Measurements from ENCODE around the gene CREB5.

Gene CREB5

GRCh38 chr7:28722684-28723083 lies 310.4 kb downstream of the CREB5 start:
- TF ChIP-seq CTCF (IDR thresholded peaks at IDR 0.05; ENCODE audit: low read depth, low read length): no peak
- Histone ChIP-seq H3K9me3 (ENCODE audit: severe bottlenecking) (no peaks in the 10 kb centered on the region), H3K27ac (no peak overlapping the region), H3K36me3 (no peaks in the 10 kb centered on the region), H3K27me3 (ENCODE audit: insufficient read depth, low read depth, severe bottlenecking) (peaks cover 35% of the 10 kb centered on the region), H3K4me3 (ENCODE audit: low read depth, low read length) (no peak overlapping the region)
- no peak for DNase-seq

GRCh38 chr7:28723336-28723735 lies 311.0 kb downstream of the CREB5 start:
- no peak overlapping the region for H3K27ac ChIP-seq
- no peak overlapping the region for H3K4me3 ChIP-seq (ENCODE audit: low read depth, low read length)
- no peaks in the 10 kb centered on the region for H3K36me3 ChIP-seq
- TF ChIP-seq CTCF (IDR thresholded peaks at IDR 0.05; ENCODE audit: low read depth, low read length): no peak
- H3K27me3 ChIP-seq (ENCODE audit: insufficient read depth, low read depth, severe bottlenecking): peaks cover 35% of the 10 kb centered on the region
- H3K9me3 ChIP-seq (ENCODE audit: severe bottlenecking): no peaks in the 10 kb centered on the region
- DNase-seq: no peak

GRCh38 chr7:28724563-28724962 lies 312.2 kb downstream of the CREB5 start:
- H3K27me3 ChIP-seq (ENCODE audit: insufficient read depth, low read depth, severe bottlenecking): peaks cover 28% of the 10 kb centered on the region
- H3K9me3 ChIP-seq (ENCODE audit: severe bottlenecking): no peaks in the 10 kb centered on the region
- no peak for DNase-seq
- H3K36me3 ChIP-seq: no peaks in the 10 kb centered on the region
- no peak for TF ChIP-seq CTCF (IDR thresholded peaks at IDR 0.05; ENCODE audit: low read depth, low read length)
- no peak overlapping the region for H3K27ac ChIP-seq
- no peak overlapping the region for H3K4me3 ChIP-seq (ENCODE audit: low read depth, low read length)

- Histone ChIP-seq H3K9me3 (ENCODE audit: severe bottlenecking) (no peaks in the 10 kb centered on the region), H3K27ac (no peak overlapping the region), H3K4me3 (ENCODE audit: low read depth, low read length) (no peak overlapping the region), H3K27me3 (ENCODE audit: insufficient read depth, low read depth, severe bottlenecking) (peaks cover 27% of the 10 kb centered on the region), H3K36me3 (no peaks in the 10 kb centered on the region)
- no peak for TF ChIP-seq CTCF (IDR thresholded peaks at IDR 0.05; ENCODE audit: low read depth, low read length)
- DNase-seq: no peak
Observed at GRCh38 chr7:28725045-28725642, 312.8 kb downstream of the CREB5 start.

GRCh38 chr7:28725911-28726310 lies 313.6 kb downstream of the CREB5 start:
- Histone ChIP-seq H3K9me3 (ENCODE audit: severe bottlenecking) (no peaks in the 10 kb centered on the region), H3K27me3 (ENCODE audit: insufficient read depth, low read depth, severe bottlenecking) (peaks cover 31% of the 10 kb centered on the region), H3K36me3 (no peaks in the 10 kb centered on the region), H3K4me3 (ENCODE audit: low read depth, low read length) (no peak overlapping the region), H3K27ac (no peak overlapping the region)
- TF ChIP-seq CTCF (IDR thresholded peaks at IDR 0.05; ENCODE audit: low read depth, low read length): no peak
- no peak for DNase-seq

- H3K27me3 ChIP-seq (ENCODE audit: insufficient read depth, low read depth, severe bottlenecking): peaks cover 31% of the 10 kb centered on the region
- TF ChIP-seq CTCF (IDR thresholded peaks at IDR 0.05; ENCODE audit: low read depth, low read length): no peak
- no peak for DNase-seq
- no peak overlapping the region for H3K27ac ChIP-seq
- no peak overlapping the region for H3K4me3 ChIP-seq (ENCODE audit: low read depth, low read length)
- no peaks in the 10 kb centered on the region for H3K9me3 ChIP-seq (ENCODE audit: severe bottlenecking)
- no peaks in the 10 kb centered on the region for H3K36me3 ChIP-seq
Observed at GRCh38 chr7:28726555-28726954, 314.2 kb downstream of the CREB5 start.
